ENCODE measurements around the gene PRPH2. TPM values are rescaled to one million over a fixed set of nuclear protein-coding genes. Genes with fewer than 3 reads are reported as not detected.

PRPH2 gene
- total and polyA plus RNA-seq, 8 donors, result 0.38 to 4.0 (median 0.83) TPM; not detected in 2

- 86 to 97% (median 89%) methylated on average over 5 of the region's 5 CpGs for WGBS, 5 donors
Measured at GRCh38 chr6:42690151-42690702, 32.2 kb downstream of the PRPH2 start.

GRCh38 chr6:42689371-42689770 lies 33.0 kb downstream of the PRPH2 start:
- Histone ChIP-seq H3K36me3 (peaks cover 62 to 99% (median 98%) of the 10 kb centered on the region in 4 donors), H3K27ac (no peak overlapping the region), H3K27me3 (no peaks in the 10 kb centered on the region), H3K4me3 (no peak overlapping the region), H3K9me3 (no peaks in the 10 kb centered on the region), H3K4me1 (peaks cover 0 to 1% (median 0%) of the 10 kb centered on the region in 4 donors)
- intact Hi-C loops (cut with DNase I; ENCODE audit: low total_unique reads), result no loop called here
- DNase-seq, result no peak
- TF ChIP-seq POLR2A (IDR thresholded peaks at IDR 0.05) (no peak), POLR2AphosphoS5 (IDR thresholded peaks at IDR 0.05) (no peak), EP300 (IDR thresholded peaks at IDR 0.05) (no peak), CTCF (IDR thresholded peaks at IDR 0.05) (no peak)
- WGBS, 5 donors, result 86 to 93% (median 89%) methylated on average over 7 of the region's 7 CpGs

More at GRCh38 chr6:42690151-42690702, 32.2 kb downstream of the PRPH2 start:
- Histone ChIP-seq H3K4me3 (no peak overlapping the region), H3K36me3 (peaks cover 55 to 98% (median 94%) of the 10 kb centered on the region in 4 donors), H3K27me3 (no peaks in the 10 kb centered on the region), H3K4me1 (peaks cover 0 to 4% (median 0%) of the 10 kb centered on the region in 4 donors), H3K9me3 (no peaks in the 10 kb centered on the region), H3K27ac (no peak overlapping the region)
- intact Hi-C loops (cut with DNase I; ENCODE audit: low total_unique reads), result no loop called here
- no peak for DNase-seq
- no peak for TF ChIP-seq POLR2A (IDR thresholded peaks at IDR 0.05)
- no peak for TF ChIP-seq CTCF (IDR thresholded peaks at IDR 0.05)
- TF ChIP-seq POLR2AphosphoS5 (IDR thresholded peaks at IDR 0.05), result no peak
- no peak for TF ChIP-seq EP300 (IDR thresholded peaks at IDR 0.05)

- Histone ChIP-seq H3K4me3 (no peak overlapping the region), H3K27ac (no peak overlapping the region), H3K9me3 (no peaks in the 10 kb centered on the region), H3K4me1 (no peaks in the 10 kb centered on the region), H3K36me3 (peaks cover 68 to 99% (median 98%) of the 10 kb centered on the region in 4 donors), H3K27me3 (no peaks in the 10 kb centered on the region)
- no peak for TF ChIP-seq CTCF (IDR thresholded peaks at IDR 0.05)
- TF ChIP-seq POLR2A (IDR thresholded peaks at IDR 0.05), result no peak
- no peak for TF ChIP-seq POLR2AphosphoS5 (IDR thresholded peaks at IDR 0.05)
- no peak for TF ChIP-seq EP300 (IDR thresholded peaks at IDR 0.05)
- WGBS, 5 donors, result 70 to 90% (median 73%) methylated on average over 3 of the region's 3 CpGs
- intact Hi-C loops (cut with DNase I; ENCODE audit: low total_unique reads), result no loop called here
- no peak for DNase-seq
Measured at GRCh38 chr6:42688281-42688680, 34.1 kb downstream of the PRPH2 start.

GRCh38 chr6:42679358-42679757 lies 43.0 kb downstream of the PRPH2 start:
- WGBS, 5 donors, result 89 to 97% (median 96%) methylated on average over 5 of the region's 5 CpGs
- Histone ChIP-seq H3K36me3 (peaks cover 76 to 100% (median 100%) of the 10 kb centered on the region in 4 donors), H3K4me3 (no peak overlapping the region), H3K27ac (no peak overlapping the region), H3K4me1 (no peaks in the 10 kb centered on the region), H3K27me3 (no peaks in the 10 kb centered on the region), H3K9me3 (no peaks in the 10 kb centered on the region)
- TF ChIP-seq POLR2AphosphoS5 (IDR thresholded peaks at IDR 0.05) (no peak), CTCF (IDR thresholded peaks at IDR 0.05) (no peak), POLR2A (IDR thresholded peaks at IDR 0.05) (no peak), EP300 (IDR thresholded peaks at IDR 0.05) (no peak)
- DNase-seq, result no peak
- intact Hi-C loops (cut with DNase I; ENCODE audit: low total_unique reads), result no loop called here

All from stomach (tissue), 9 donors.